ENCODE data around the gene RGSL1. TPM values are rescaled to one million over a fixed set of nuclear protein-coding genes. Genes with fewer than 3 reads are reported as not detected.

Gene RGSL1
- total and polyA plus RNA-seq, 9 of the 15 experiments (the other 6 are each of a cell fraction or from before 2014, with no cell fraction given), result 0.03 TPM; not detected in 8

GRCh38 chr1:182410620-182411273 is 39.2 kb upstream of the RGSL1 start (continued):
- no peak for TF ChIP-seq REST (IDR thresholded peaks at IDR 0.05; ENCODE audit: borderline replicate concordance)
- TF ChIP-seq REST (CRISPR knock-in tag; IDR thresholded peaks at IDR 0.05; ENCODE audit: low read depth), result no peak
- no peak for TF ChIP-seq POLR3A (IDR thresholded peaks at IDR 0.05; ENCODE audit: borderline replicate concordance, extremely low read depth, insufficient read depth, insufficient read length)
- no peak for TF ChIP-seq ZNF23 (CRISPR knock-in tag; IDR thresholded peaks at IDR 0.05)
- no peak for TF ChIP-seq HDAC3 (IDR thresholded peaks at IDR 0.05; ENCODE audit: borderline replicate concordance, partially characterized antibody)
- TF ChIP-seq ZBTB5 (IDR thresholded peaks at IDR 0.05), result no peak
- TF ChIP-seq MAFF (IDR thresholded peaks at IDR 0.05; ENCODE audit: low read length), result no peak
- TF ChIP-seq HCFC1 (IDR thresholded peaks at IDR 0.05; ENCODE audit: low read depth, low read length), result no peak
